Measurements from ENCODE around the gene TNFRSF19.
A peak's percentile ranks its signal among the peaks of the same experiment; 100 is the strongest.
"Not testable (repeated sequence)": the region's sequence is repeated elsewhere in the genome, so short reads cannot be mapped to it uniquely, and the experiment has no call there.

The TNFRSF19 gene

GRCh38 chr13:23570099-23570920 lies at the start of gene TNFRSF19:
Gene TNFRSF19 (plus strand): TSS chr13:23570412. CDS start chr13:23590184, 19,772 bp downstream.
- no peak for DNase-seq

- DNase-seq = not testable (repeated sequence)
Measured at GRCh38 chr13:23529926-23530325, 40.3 kb upstream of the TNFRSF19 start.

- no peak for DNase-seq
Measured at GRCh38 chr13:23531446-23531845, 38.8 kb upstream of the TNFRSF19 start.

GRCh38 chr13:23534090-23534489 lies 36.1 kb upstream of the TNFRSF19 start:
- DNase-seq = no peak

GRCh38 chr13:23541221-23541824 lies 28.9 kb upstream of the TNFRSF19 start:
- no peak for DNase-seq

GRCh38 chr13:23544668-23545067 lies 25.5 kb upstream of the TNFRSF19 start:
- DNase-seq = no peak

- no peak for DNase-seq
Measured at GRCh38 chr13:23547000-23547590, 23.1 kb upstream of the TNFRSF19 start.

- DNase-seq = no peak
Measured at GRCh38 chr13:23549724-23550123, 20.5 kb upstream of the TNFRSF19 start.

- no peak for DNase-seq
Measured at GRCh38 chr13:23550163-23550562, 20.0 kb upstream of the TNFRSF19 start.

- no peak for DNase-seq
Measured at GRCh38 chr13:23551213-23552008, 18.8 kb upstream of the TNFRSF19 start.

GRCh38 chr13:23552171-23552570 lies 18.0 kb upstream of the TNFRSF19 start:
- no peak for DNase-seq

- DNase-seq = no peak
Measured at GRCh38 chr13:23552661-23553060, 17.6 kb upstream of the TNFRSF19 start.

- no peak for DNase-seq
Measured at GRCh38 chr13:23554000-23554399, 16.2 kb upstream of the TNFRSF19 start.

- DNase-seq = no peak
Measured at GRCh38 chr13:23557043-23557442, 13.2 kb upstream of the TNFRSF19 start.

GRCh38 chr13:23557733-23558132 lies 12.5 kb upstream of the TNFRSF19 start:
- no peak for DNase-seq

GRCh38 chr13:23558675-23559536 lies 11.3 kb upstream of the TNFRSF19 start:
- peak; percentile 16 for DNase-seq

GRCh38 chr13:23560571-23561089 lies 9.6 kb upstream of the TNFRSF19 start:
- DNase-seq = no peak

- no peak for DNase-seq
Measured at GRCh38 chr13:23561261-23561660, 9.0 kb upstream of the TNFRSF19 start.

- DNase-seq = no peak
Measured at GRCh38 chr13:23563085-23563845, 6.9 kb upstream of the TNFRSF19 start.

- DNase-seq = no peak
Measured at GRCh38 chr13:23567906-23568460, 2.2 kb upstream of the TNFRSF19 start.

GRCh38 chr13:23570921-23571315 lies 706 bp downstream of the TNFRSF19 start:
- DNase-seq = no peak
